PC-9 (cell line): ENCODE results near the gene SIX4.

ENCODE experiments used
- EZH2 ChIP-seq: fragments of 200-600 bp; sonication (generic); IDR thresholded peaks from 2 replicates; pipeline ENCODE4 v1.8.0; 2017; ENCODE audit warnings: antibody characterized with exemption, low read depth
- TF ChIP-seq, protein P1 (sequence below): fragments of 200-600 bp; sonication (generic); conservative IDR thresholded peaks from 2 replicates; pipeline ENCODE4 v1.6.1; 2017; ENCODE audit warnings: mixed run types, antibody characterized with exemption, mild to moderate bottlenecking, moderate library complexity

DNA sequence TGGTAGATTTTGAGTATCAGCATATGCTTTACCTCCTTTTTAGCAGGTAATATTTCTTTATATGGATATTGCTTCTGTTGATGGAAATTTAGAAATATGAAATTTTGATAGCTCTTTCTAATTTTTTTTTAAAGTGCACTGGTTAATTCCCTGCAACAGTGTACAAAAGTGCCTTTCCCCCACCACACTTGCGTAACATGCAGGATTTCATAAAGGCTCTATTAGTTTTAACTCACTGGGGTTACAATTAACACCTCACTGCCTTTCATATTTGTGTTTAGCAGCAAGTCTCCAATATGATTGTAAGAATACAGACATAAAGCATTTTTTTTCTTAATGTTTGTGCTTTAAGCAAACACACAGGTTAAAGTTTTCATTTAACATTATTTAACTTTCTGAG lies 36.1 kb upstream of the SIX4 start:
- TF ChIP-seq, protein P1, sequence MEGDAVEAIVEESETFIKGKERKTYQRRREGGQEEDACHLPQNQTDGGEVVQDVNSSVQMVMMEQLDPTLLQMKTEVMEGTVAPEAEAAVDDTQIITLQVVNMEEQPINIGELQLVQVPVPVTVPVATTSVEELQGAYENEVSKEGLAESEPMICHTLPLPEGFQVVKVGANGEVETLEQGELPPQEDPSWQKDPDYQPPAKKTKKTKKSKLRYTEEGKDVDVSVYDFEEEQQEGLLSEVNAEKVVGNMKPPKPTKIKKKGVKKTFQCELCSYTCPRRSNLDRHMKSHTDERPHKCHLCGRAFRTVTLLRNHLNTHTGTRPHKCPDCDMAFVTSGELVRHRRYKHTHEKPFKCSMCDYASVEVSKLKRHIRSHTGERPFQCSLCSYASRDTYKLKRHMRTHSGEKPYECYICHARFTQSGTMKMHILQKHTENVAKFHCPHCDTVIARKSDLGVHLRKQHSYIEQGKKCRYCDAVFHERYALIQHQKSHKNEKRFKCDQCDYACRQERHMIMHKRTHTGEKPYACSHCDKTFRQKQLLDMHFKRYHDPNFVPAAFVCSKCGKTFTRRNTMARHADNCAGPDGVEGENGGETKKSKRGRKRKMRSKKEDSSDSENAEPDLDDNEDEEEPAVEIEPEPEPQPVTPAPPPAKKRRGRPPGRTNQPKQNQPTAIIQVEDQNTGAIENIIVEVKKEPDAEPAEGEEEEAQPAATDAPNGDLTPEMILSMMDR: no peak
- TF ChIP-seq EZH2: no peak
